ENCODE measurements around the gene OR4F6. TPM values are rescaled to one million over a fixed set of nuclear protein-coding genes. Genes with fewer than 3 reads are reported as not detected.
"Not testable (repeated sequence)": the region's sequence is repeated elsewhere in the genome, so short reads cannot be mapped to it uniquely, and the experiment has no call there.

OR4F6 gene
- total RNA-seq, 2 donors from 2014 or later, result not detected

- not testable (repeated sequence) for DNase-seq (ENCODE audit: low spot score); H3K27ac Mint-ChIP-seq; H3K4me3 Mint-ChIP-seq; H3K9me3 Mint-ChIP-seq; H3K4me1 Mint-ChIP-seq (ENCODE audit: low read depth in 2 of 2); ATAC-seq; H3K36me3 Mint-ChIP-seq
- H3K27me3 Mint-ChIP-seq, result peaks cover 14 to 26% of the 10 kb centered on the region in 2 donors
Observed at GRCh38 chr15:101788503-101789269, 14.6 kb upstream of the OR4F6 start.

GRCh38 chr15:101790748-101791147 is 12.6 kb upstream of the OR4F6 start:
- H3K27me3 Mint-ChIP-seq, result peaks cover 15 to 21% of the 10 kb centered on the region in 2 donors
- H3K4me3 Mint-ChIP-seq; ATAC-seq; DNase-seq (ENCODE audit: low spot score); H3K36me3 Mint-ChIP-seq; H3K27ac Mint-ChIP-seq; H3K4me1 Mint-ChIP-seq (ENCODE audit: low read depth in 2 of 2); H3K9me3 Mint-ChIP-seq: not testable (repeated sequence)

- H3K27me3 Mint-ChIP-seq, result peaks cover 8 to 21% of the 10 kb centered on the region in 2 donors
- not testable (repeated sequence) for H3K9me3 Mint-ChIP-seq; H3K4me3 Mint-ChIP-seq; ATAC-seq; DNase-seq (ENCODE audit: low spot score); H3K27ac Mint-ChIP-seq; H3K4me1 Mint-ChIP-seq (ENCODE audit: low read depth in 2 of 2); H3K36me3 Mint-ChIP-seq
Observed at GRCh38 chr15:101793981-101794380, 9.3 kb upstream of the OR4F6 start.

GRCh38 chr15:101795455-101795854 is 7.9 kb upstream of the OR4F6 start:
- Mint-ChIP-seq H3K36me3 (no peaks in the 10 kb centered on the region), H3K9me3 (no peaks in the 10 kb centered on the region), H3K27me3 (peaks cover 8 to 21% of the 10 kb centered on the region in 2 donors), H3K4me1 (ENCODE audit: low read depth in 2 of 2) (no peaks in the 10 kb centered on the region), H3K27ac (no peak overlapping the region), H3K4me3 (no peak overlapping the region)
- ATAC-seq (no peak), DNase-seq (ENCODE audit: low spot score) (no peak)

- Mint-ChIP-seq H3K27me3 (peaks cover 20 to 34% of the 10 kb centered on the region in 2 donors), H3K4me3 (no peak overlapping the region), H3K36me3 (no peaks in the 10 kb centered on the region), H3K4me1 (ENCODE audit: low read depth in 2 of 2) (no peaks in the 10 kb centered on the region), H3K9me3 (no peaks in the 10 kb centered on the region), H3K27ac (no peak overlapping the region)
- ATAC-seq (no peak), DNase-seq (ENCODE audit: low spot score) (no peak)
Observed at GRCh38 chr15:101799665-101800064, 3.6 kb upstream of the OR4F6 start.

- Mint-ChIP-seq H3K36me3 (no peaks in the 10 kb centered on the region), H3K9me3 (no peaks in the 10 kb centered on the region), H3K27me3 (peaks cover 24 to 38% of the 10 kb centered on the region in 2 donors), H3K4me3 (no peak overlapping the region), H3K27ac (no peak overlapping the region), H3K4me1 (ENCODE audit: low read depth in 2 of 2) (no peaks in the 10 kb centered on the region)
- ATAC-seq (no peak), DNase-seq (ENCODE audit: low spot score) (no peak)
Observed at GRCh38 chr15:101801048-101801447, 2.3 kb upstream of the OR4F6 start.

GRCh38 chr15:101803676-101804075 is 367 bp downstream of the OR4F6 start:
- Mint-ChIP-seq H3K9me3 (no peaks in the 10 kb centered on the region), H3K4me3 (no peak overlapping the region), H3K36me3 (no peaks in the 10 kb centered on the region)

GRCh38 chr15:101804375-101804774 is 1.1 kb downstream of the OR4F6 start:
- Mint-ChIP-seq H3K4me3 (no peak overlapping the region), H3K36me3 (no peaks in the 10 kb centered on the region), H3K27ac (no peak overlapping the region)

More at GRCh38 chr15:101803676-101804075, 367 bp downstream of the OR4F6 start:
- Mint-ChIP-seq H3K4me1 (ENCODE audit: low read depth in 2 of 2) (no peaks in the 10 kb centered on the region), H3K27ac (no peak overlapping the region), H3K27me3 (peaks cover 30 to 32% of the 10 kb centered on the region in 2 donors)
- DNase-seq (ENCODE audit: low spot score) (no peak), ATAC-seq (no peak)

GRCh38 chr15:101804941-101805340 is 1.6 kb downstream of the OR4F6 start:
- no peaks in the 10 kb centered on the region for H3K9me3 Mint-ChIP-seq
- ATAC-seq (no peak), DNase-seq (ENCODE audit: low spot score) (no peak)
- H3K27me3 Mint-ChIP-seq, result peaks cover 37 to 43% of the 10 kb centered on the region in 2 donors
- H3K36me3 Mint-ChIP-seq, result no peaks in the 10 kb centered on the region
- H3K27ac Mint-ChIP-seq, result no peak overlapping the region
- no peak overlapping the region for H3K4me3 Mint-ChIP-seq
- no peaks in the 10 kb centered on the region for H3K4me1 Mint-ChIP-seq (ENCODE audit: low read depth in 2 of 2)

More at GRCh38 chr15:101804375-101804774, 1.1 kb downstream of the OR4F6 start:
- Mint-ChIP-seq H3K9me3 (no peaks in the 10 kb centered on the region), H3K4me1 (ENCODE audit: low read depth in 2 of 2) (no peaks in the 10 kb centered on the region), H3K27me3 (peaks cover 32 to 37% of the 10 kb centered on the region in 2 donors)
- DNase-seq (ENCODE audit: low spot score) (no peak), ATAC-seq (no peak)

GRCh38 chr15:101805605-101806345 is 2.5 kb downstream of the OR4F6 start:
- Mint-ChIP-seq H3K9me3 (no peaks in the 10 kb centered on the region), H3K27me3 (peaks cover 37 to 44% of the 10 kb centered on the region in 2 donors), H3K36me3 (no peaks in the 10 kb centered on the region), H3K4me1 (ENCODE audit: low read depth in 2 of 2) (no peaks in the 10 kb centered on the region), H3K27ac (no peak overlapping the region), H3K4me3 (no peak overlapping the region)
- no peak for DNase-seq (ENCODE audit: low spot score)
- no peak for ATAC-seq

- Mint-ChIP-seq H3K4me3 (no peak overlapping the region), H3K27me3 (peaks cover 37 to 44% of the 10 kb centered on the region in 2 donors)
- ATAC-seq, result no peak
Observed at GRCh38 chr15:101807345-101807945, 4.1 kb downstream of the OR4F6 start.

GRCh38 chr15:101808201-101808600 is 4.9 kb downstream of the OR4F6 start:
- Mint-ChIP-seq H3K36me3 (no peaks in the 10 kb centered on the region), H3K4me3 (no peak overlapping the region), H3K27me3 (peaks cover 36 to 51% of the 10 kb centered on the region in 2 donors), H3K4me1 (ENCODE audit: low read depth in 2 of 2) (no peaks in the 10 kb centered on the region), H3K27ac (no peak overlapping the region), H3K9me3 (no peaks in the 10 kb centered on the region)
- no peak for DNase-seq (ENCODE audit: low spot score)
- no peak for ATAC-seq

More at GRCh38 chr15:101807345-101807945, 4.1 kb downstream of the OR4F6 start:
- Mint-ChIP-seq H3K4me1 (ENCODE audit: low read depth in 2 of 2) (no peaks in the 10 kb centered on the region), H3K9me3 (no peaks in the 10 kb centered on the region), H3K27ac (no peak overlapping the region), H3K36me3 (no peaks in the 10 kb centered on the region)
- no peak for DNase-seq (ENCODE audit: low spot score)

GRCh38 chr15:101810456-101810855 is 7.1 kb downstream of the OR4F6 start:
- Mint-ChIP-seq H3K4me1 (ENCODE audit: low read depth in 2 of 2) (no peaks in the 10 kb centered on the region), H3K27me3 (peaks cover 26 to 53% of the 10 kb centered on the region in 2 donors), H3K36me3 (no peaks in the 10 kb centered on the region), H3K27ac (no peak overlapping the region), H3K9me3 (no peaks in the 10 kb centered on the region), H3K4me3 (no peak overlapping the region)
- ATAC-seq (no peak), DNase-seq (ENCODE audit: low spot score) (no peak)

GRCh38 chr15:101810876-101811275 is 7.6 kb downstream of the OR4F6 start:
- DNase-seq (ENCODE audit: low spot score) (no peak), ATAC-seq (no peak)
- no peak overlapping the region for H3K27ac Mint-ChIP-seq
- peaks cover 23 to 53% of the 10 kb centered on the region in 2 donors for H3K27me3 Mint-ChIP-seq
- H3K4me3 Mint-ChIP-seq, result no peak overlapping the region
- no peaks in the 10 kb centered on the region for H3K9me3 Mint-ChIP-seq
- no peaks in the 10 kb centered on the region for H3K36me3 Mint-ChIP-seq
- H3K4me1 Mint-ChIP-seq (ENCODE audit: low read depth in 2 of 2), result no peaks in the 10 kb centered on the region
